ENCODE measurements around the gene PRKCE. TPM values are rescaled to one million over a fixed set of nuclear protein-coding genes. Genes with fewer than 3 reads are reported as not detected.

Gene PRKCE
- total and polyA plus RNA-seq, 2 experiments from 2014 or later: 9.6 to 11.9 TPM

- Histone ChIP-seq H3K9me2 (replicated peaks; ENCODE audit: insufficient read depth) (no peaks in the 10 kb centered on the region), H3K4me2 (no peak overlapping the region), H3K9me3 (ENCODE audit: low read depth) (no peaks in the 10 kb centered on the region), H3K79me2 (no peaks in the 10 kb centered on the region), H3K27ac (peak overlapping the region; percentile 18), H2AFZ (no peak overlapping the region), H3K27me3 (no peaks in the 10 kb centered on the region), H3K4me3 (no peak overlapping the region), H3K36me3 (replicated peaks; ENCODE audit: insufficient read depth, low read depth) (no peaks in the 10 kb centered on the region), H3K4me1 (ENCODE audit: insufficient read depth) (peaks cover 17% of the 10 kb centered on the region), H4K20me1 (ENCODE audit: insufficient read depth, poor library complexity, severe bottlenecking) (no peaks in the 10 kb centered on the region)
- no peak for TF ChIP-seq EZH2 (IDR thresholded peaks at IDR 0.05; ENCODE audit: borderline replicate concordance)
- TF ChIP-seq EZH2phosphoT487 (IDR thresholded peaks at IDR 0.05; ENCODE audit: low read depth, severe bottlenecking, unreplicated experiment): no peak
- no peak for TF ChIP-seq CTCF (IDR thresholded peaks at IDR 0.05; ENCODE audit: poor library complexity)
- DNase-seq (ENCODE audit: low spot score): no peak
These were observed 270.4 kb downstream of the PRKCE start for GRCh38 chr2:45921921-45922320.

- DNase-seq (ENCODE audit: low spot score): peak; percentile 80
- H3K27ac ChIP-seq: peak overlapping the region; percentile 18
- 20% methylated on average over 7 of the region's 7 CpGs for WGBS (ENCODE audit: low lambda C conversion rate, missing lambda C conversion rate)
- no peak for TF ChIP-seq CTCF (IDR thresholded peaks at IDR 0.05; ENCODE audit: poor library complexity)
- H3K4me1 ChIP-seq (ENCODE audit: insufficient read depth): peaks cover 17% of the 10 kb centered on the region
- H3K36me3 ChIP-seq (replicated peaks; ENCODE audit: insufficient read depth, low read depth): no peaks in the 10 kb centered on the region
- no peak overlapping the region for H2AFZ ChIP-seq
- no peaks in the 10 kb centered on the region for H3K9me2 ChIP-seq (replicated peaks; ENCODE audit: insufficient read depth)
- no peaks in the 10 kb centered on the region for H3K27me3 ChIP-seq
- H3K4me2 ChIP-seq: no peak overlapping the region
- H4K20me1 ChIP-seq (ENCODE audit: insufficient read depth, poor library complexity, severe bottlenecking): no peaks in the 10 kb centered on the region
- no peak overlapping the region for H3K4me3 ChIP-seq
- no peaks in the 10 kb centered on the region for H3K9me3 ChIP-seq (ENCODE audit: low read depth)
- no peaks in the 10 kb centered on the region for H3K79me2 ChIP-seq
These were observed 271.1 kb downstream of the PRKCE start for GRCh38 chr2:45922577-45922988.

GRCh38 chr2:45923701-45924100, 272.2 kb downstream of the PRKCE start:
- Histone ChIP-seq H2AFZ (no peak overlapping the region), H3K27ac (no peak overlapping the region), H3K27me3 (no peaks in the 10 kb centered on the region), H4K20me1 (ENCODE audit: insufficient read depth, poor library complexity, severe bottlenecking) (no peaks in the 10 kb centered on the region), H3K4me3 (no peak overlapping the region), H3K4me1 (ENCODE audit: insufficient read depth) (peaks cover 14% of the 10 kb centered on the region), H3K9me2 (replicated peaks; ENCODE audit: insufficient read depth) (no peaks in the 10 kb centered on the region), H3K36me3 (replicated peaks; ENCODE audit: insufficient read depth, low read depth) (no peaks in the 10 kb centered on the region), H3K4me2 (no peak overlapping the region), H3K79me2 (no peaks in the 10 kb centered on the region), H3K9me3 (ENCODE audit: low read depth) (no peaks in the 10 kb centered on the region)
- no peak for TF ChIP-seq EZH2 (IDR thresholded peaks at IDR 0.05; ENCODE audit: borderline replicate concordance)
- no peak for TF ChIP-seq EZH2phosphoT487 (IDR thresholded peaks at IDR 0.05; ENCODE audit: low read depth, severe bottlenecking, unreplicated experiment)
- TF ChIP-seq CTCF (IDR thresholded peaks at IDR 0.05; ENCODE audit: poor library complexity): no peak
- DNase-seq (ENCODE audit: low spot score): no peak
- 86% methylated on average over 2 of the region's 3 CpGs for WGBS (ENCODE audit: low lambda C conversion rate, missing lambda C conversion rate)

- Histone ChIP-seq H4K20me1 (ENCODE audit: insufficient read depth, poor library complexity, severe bottlenecking) (no peaks in the 10 kb centered on the region), H3K36me3 (replicated peaks; ENCODE audit: insufficient read depth, low read depth) (no peaks in the 10 kb centered on the region), H3K27me3 (no peaks in the 10 kb centered on the region), H3K4me1 (ENCODE audit: insufficient read depth) (peaks cover 7% of the 10 kb centered on the region), H2AFZ (no peak overlapping the region), H3K27ac (no peak overlapping the region), H3K4me3 (no peak overlapping the region), H3K79me2 (no peaks in the 10 kb centered on the region), H3K4me2 (no peak overlapping the region), H3K9me2 (replicated peaks; ENCODE audit: insufficient read depth) (no peaks in the 10 kb centered on the region), H3K9me3 (ENCODE audit: low read depth) (no peaks in the 10 kb centered on the region)
- 98% methylated on average over 4 of the region's 4 CpGs for WGBS (ENCODE audit: low lambda C conversion rate, missing lambda C conversion rate)
- no peak for TF ChIP-seq EZH2phosphoT487 (IDR thresholded peaks at IDR 0.05; ENCODE audit: low read depth, severe bottlenecking, unreplicated experiment)
- no peak for TF ChIP-seq CTCF (IDR thresholded peaks at IDR 0.05; ENCODE audit: poor library complexity)
- no peak for TF ChIP-seq EZH2 (IDR thresholded peaks at IDR 0.05; ENCODE audit: borderline replicate concordance)
- DNase-seq (ENCODE audit: low spot score): no peak
These were observed 273.6 kb downstream of the PRKCE start for GRCh38 chr2:45925026-45925425.
